Testis (tissue), 3 donors: ENCODE measurements around the gene MRE11. TPM values are rescaled to one million over a fixed set of nuclear protein-coding genes. Genes with fewer than 3 reads are reported as not detected.
"Not testable (repeated sequence)": the region's sequence is repeated elsewhere in the genome, so short reads cannot be mapped to it uniquely, and the experiment has no call there.

Experiments used
- DNase-seq: peaks from one replicate; pipeline ENCODE4 v3.0.0-alpha.2; 2019
- H3K27ac ChIP-seq, 2 donors: fragments of 200-600 bp; sonication (generic); one replicate each; pipeline ENCODE4 v1.5.1; 2019
- H3K27me3 ChIP-seq: fragments of 200-600 bp; sonication (generic); one replicate; pipeline ENCODE4 v1.5.1; 2019
- H3K36me3 ChIP-seq: fragments of 200-600 bp; sonication (generic); one replicate; pipeline ENCODE4 v1.5.1; 2017; ENCODE audit warnings: low read depth; ENCODE audit errors: missing control alignments
- H3K4me1 ChIP-seq: fragments of 200-600 bp; sonication (generic); one replicate; pipeline ENCODE4 v1.5.1; 2019
- H3K4me3 ChIP-seq, 2 donors: fragments of 200-600 bp; sonication (generic); one replicate each; pipeline ENCODE4 v1.5.1; 2017 to 2019
- H3K9me3 ChIP-seq: fragments of 200-600 bp; sonication (generic); one replicate; pipeline ENCODE4 v1.5.1; 2017
- POLR2A ChIP-seq: fragments of 450-650 bp; IDR thresholded peaks from one replicate; pipeline ENCODE4 v1.6.1; 2017; ENCODE audit warnings: antibody characterized with exemption, mild to moderate bottlenecking, moderate library complexity
- WGBS, 2 donors: methylation state at CpG; one replicate each; pipeline ENCODE4 v1.1.5; 2018; 5-methylcytosine and 5-hydroxymethylcytosine counted together
- intact Hi-C: fragments of 100-400 bp; cut with DNase I; formaldehyde crosslinking; loops from one replicate; pipeline ENCODE4 v1.15.1; 2023; ENCODE audit warnings: low total_unique reads
- microRNA counts, 2 donors: library from miRNA; unstranded; fragments of <30 nt; microRNA quantifications; one replicate each; lab custom pipeline; 2016
- microRNA-seq, 2 donors: library from miRNA; unstranded; fragments of <30 nt; microRNA quantifications; one replicate each; pipeline ENCODE4, GENCODE V29; 2016; ENCODE audit warnings: borderline number of aligned reads in 2 of 2, borderline replicate concordance in 1 of 2
- polyA plus RNA-seq: library from polyadenylated mRNA; stranded (reverse); fragments of 350-450 nt; fragmentation: Illumina TruSeq; extraction: RNeasy Lipid Tissue Mini Kit (QIAGEN cat#74804); gene quantifications from one replicate; pipeline ENCODE4 v1.2.3, GENCODE V29; 2014; ENCODE audit warnings: low read depth, low replicate concordance; ENCODE audit not compliant: insufficient read depth
- small RNA-seq, 2 donors: library from RNA; depleted of rRNA; stranded (forward); fragments of <200 nt; gene quantifications; one replicate each; pipeline ENCODE3, GENCODE V24; 2016
- total RNA-seq, 2 donors: library from RNA; depleted of rRNA; stranded (reverse); fragments of >200 nt; gene quantifications; one replicate each; pipeline ENCODE4 v1.2.3, GENCODE V29; 2016
- TF ChIP-seq, protein P1 (sequence below), 3 experiments: fragments of 450-650 bp in 2 of 3; fragments of 200-600 bp in 1 of 3; sonication (generic) in 1 of 3; IDR thresholded peaks; one replicate each; pipeline ENCODE4 v1.5.1; 2016 to 2019; ENCODE audit warnings: antibody characterized with exemption in 3 of 3, mild to moderate bottlenecking in 2 of 3, moderate library complexity in 1 of 3

The MRE11 gene
- total and polyA plus RNA-seq, 3 donors from 2014 or later, result 9.2 to 19.8 (median 15.2) TPM

DNA sequence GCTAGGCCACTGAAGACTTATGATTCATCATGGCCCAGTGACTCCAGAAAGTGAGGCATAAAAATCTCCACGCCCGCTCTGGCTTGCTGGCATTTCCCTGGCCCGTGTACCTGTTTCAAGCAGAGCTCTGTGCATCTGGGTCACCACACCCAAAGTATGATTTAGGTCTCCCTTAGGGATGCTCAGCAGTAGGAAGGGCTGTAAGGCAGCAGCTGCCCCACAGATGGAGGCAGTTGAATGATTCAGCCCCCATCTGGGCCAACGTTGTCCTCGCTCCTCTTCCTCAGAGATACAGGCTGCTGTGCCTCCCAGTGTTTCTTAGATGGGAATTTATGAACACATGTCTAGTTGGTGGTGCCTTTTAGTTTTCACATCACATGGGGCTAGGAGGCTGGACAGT lies 114.0 kb downstream of the MRE11 start:
- Histone ChIP-seq H3K4me1 (no peaks in the 10 kb centered on the region), H3K36me3 (no peaks in the 10 kb centered on the region), H3K27me3 (no peaks in the 10 kb centered on the region), H3K27ac (no peak overlapping the region), H3K4me3 (no peak overlapping the region), H3K9me3 (no peaks in the 10 kb centered on the region)
- WGBS, 2 donors, result 84 to 88% methylated on average over 5 of the region's 5 CpGs
- intact Hi-C loops, result no loop called here
- no peak for DNase-seq
- TF ChIP-seq POLR2A, result no peak
- TF ChIP-seq, protein P1, sequence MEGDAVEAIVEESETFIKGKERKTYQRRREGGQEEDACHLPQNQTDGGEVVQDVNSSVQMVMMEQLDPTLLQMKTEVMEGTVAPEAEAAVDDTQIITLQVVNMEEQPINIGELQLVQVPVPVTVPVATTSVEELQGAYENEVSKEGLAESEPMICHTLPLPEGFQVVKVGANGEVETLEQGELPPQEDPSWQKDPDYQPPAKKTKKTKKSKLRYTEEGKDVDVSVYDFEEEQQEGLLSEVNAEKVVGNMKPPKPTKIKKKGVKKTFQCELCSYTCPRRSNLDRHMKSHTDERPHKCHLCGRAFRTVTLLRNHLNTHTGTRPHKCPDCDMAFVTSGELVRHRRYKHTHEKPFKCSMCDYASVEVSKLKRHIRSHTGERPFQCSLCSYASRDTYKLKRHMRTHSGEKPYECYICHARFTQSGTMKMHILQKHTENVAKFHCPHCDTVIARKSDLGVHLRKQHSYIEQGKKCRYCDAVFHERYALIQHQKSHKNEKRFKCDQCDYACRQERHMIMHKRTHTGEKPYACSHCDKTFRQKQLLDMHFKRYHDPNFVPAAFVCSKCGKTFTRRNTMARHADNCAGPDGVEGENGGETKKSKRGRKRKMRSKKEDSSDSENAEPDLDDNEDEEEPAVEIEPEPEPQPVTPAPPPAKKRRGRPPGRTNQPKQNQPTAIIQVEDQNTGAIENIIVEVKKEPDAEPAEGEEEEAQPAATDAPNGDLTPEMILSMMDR (IDR thresholded peaks at IDR 0.05), result no peak

DNA sequence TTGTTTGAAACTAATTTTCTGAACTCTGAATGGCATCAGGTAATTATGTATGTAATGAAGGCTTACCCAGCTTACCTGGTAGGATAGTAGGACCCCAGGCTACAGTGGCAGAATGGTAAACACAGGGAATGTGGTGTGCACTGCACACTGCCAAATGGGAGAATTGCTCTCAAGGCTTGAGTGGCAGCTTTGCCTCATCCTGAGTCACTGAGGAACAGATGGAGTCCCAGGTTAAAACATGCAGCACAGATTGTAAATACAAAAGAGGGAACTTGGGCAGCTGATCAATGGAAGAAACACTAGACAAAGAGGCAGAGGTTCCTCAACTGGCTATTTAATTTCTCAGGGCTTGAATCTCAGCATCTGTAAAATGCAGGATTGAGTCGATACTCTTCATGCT lies 116.8 kb downstream of the MRE11 start:
- no peaks in the 10 kb centered on the region for H3K4me1 ChIP-seq
- 65 to 74% methylated on average over 1 of the region's 1 CpG for WGBS, 2 donors
- H3K9me3 ChIP-seq, result no peaks in the 10 kb centered on the region
- no peak overlapping the region for H3K4me3 ChIP-seq
- H3K27ac ChIP-seq, result no peak overlapping the region
- no peaks in the 10 kb centered on the region for H3K36me3 ChIP-seq
- no peak for TF ChIP-seq POLR2A
- TF ChIP-seq, protein P1 (IDR thresholded peaks at IDR 0.05), result no peak
- DNase-seq, result no peak
- no peaks in the 10 kb centered on the region for H3K27me3 ChIP-seq
- intact Hi-C loops, result no loop called here

DNA sequence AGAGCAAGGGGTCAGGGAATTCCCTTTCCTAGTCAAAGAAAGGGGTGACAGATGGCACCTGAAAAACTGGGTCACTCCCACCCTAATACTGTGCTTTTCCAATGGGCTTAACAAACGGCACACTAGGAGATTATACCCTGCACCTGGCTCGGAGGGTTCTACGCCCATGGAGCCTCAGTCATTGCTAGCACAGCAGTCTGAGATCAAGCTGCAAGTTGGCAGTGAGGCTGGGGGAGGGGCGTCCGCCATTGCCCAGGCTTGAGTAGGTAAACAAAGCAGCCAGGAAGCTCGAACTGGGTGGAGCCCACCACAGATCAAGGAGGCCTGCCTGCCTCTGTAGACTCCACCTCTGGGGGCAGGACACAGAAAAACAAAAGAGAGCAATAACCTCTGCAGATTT lies 123.1 kb downstream of the MRE11 start:
- H3K36me3 ChIP-seq, H3K4me1 ChIP-seq, DNase-seq, intact Hi-C loops, H3K9me3 ChIP-seq, H3K27ac ChIP-seq, H3K4me3 ChIP-seq, H3K27me3 ChIP-seq: not testable (repeated sequence)
- WGBS, 2 donors, result 70 to 84% methylated on average over 2 to 6 of the region's 6 CpGs

MicroRNAs encoded within 50 kb of the gene (microRNA counts, 767-probe panel; counts per million panel counts)
- 0 to 152 counts per million in 2 donors for microRNA hsa-miR-548l (lab: Ali Mortazavi, UCI)

Small RNA genes lying within 50 kb of the gene (microRNA-seq; reads per million reads assigned to microRNA genes)
- 4.9 to 10.4 reads per million in 2 donors for gene MIR548L

Small RNA genes lying within 50 kb of the gene (small RNA-seq; reads per million reads assigned to genes)
- 0 reads per million in 2 donors for gene MIR548L

Other genes starting within 250 kb of the MRE11 start
- not detected for gene IZUMO1R, start 189.3 kb downstream of the MRE11 start, total RNA-seq
- gene IZUMO1R, start 189.3 kb downstream of the MRE11 start, polyA plus RNA-seq, result not detected
- under 1 TPM; 0.74 to 0.94 TPM for gene GPR83, start 92.4 kb downstream of the MRE11 start, total RNA-seq
- 0.45 TPM for gene GPR83, start 92.4 kb downstream of the MRE11 start, polyA plus RNA-seq
- 10 to 100 TPM; 13.4 to 14.8 TPM for gene ANKRD49, start 140 bp upstream of the MRE11 start, total RNA-seq
- gene ANKRD49, start 140 bp upstream of the MRE11 start, polyA plus RNA-seq, result 11.3 TPM
- 10 to 100 TPM in 1 of 2 donors, 1 to 10 TPM in 1; 6.4 to 10.4 TPM for gene C11orf97, start 18.6 kb upstream of the MRE11 start, total RNA-seq
- 25.2 TPM for gene C11orf97, start 18.6 kb upstream of the MRE11 start, polyA plus RNA-seq
- gene FUT4, start 50.1 kb upstream of the MRE11 start, total RNA-seq, result 1 to 10 TPM; 5.1 to 5.9 TPM
- 3.8 TPM for gene FUT4, start 50.1 kb upstream of the MRE11 start, polyA plus RNA-seq
- gene PIWIL4, start 73.5 kb upstream of the MRE11 start, total RNA-seq, result 10 to 100 TPM; 23.0 to 30.2 TPM
- 19.9 TPM for gene PIWIL4, start 73.5 kb upstream of the MRE11 start, polyA plus RNA-seq